ENCODE data around the gene SOX10. TPM values are rescaled to one million over a fixed set of nuclear protein-coding genes. Genes with fewer than 3 reads are reported as not detected.

Gene SOX10
- polyA plus RNA-seq, 3 donors, result not detected

DNA sequence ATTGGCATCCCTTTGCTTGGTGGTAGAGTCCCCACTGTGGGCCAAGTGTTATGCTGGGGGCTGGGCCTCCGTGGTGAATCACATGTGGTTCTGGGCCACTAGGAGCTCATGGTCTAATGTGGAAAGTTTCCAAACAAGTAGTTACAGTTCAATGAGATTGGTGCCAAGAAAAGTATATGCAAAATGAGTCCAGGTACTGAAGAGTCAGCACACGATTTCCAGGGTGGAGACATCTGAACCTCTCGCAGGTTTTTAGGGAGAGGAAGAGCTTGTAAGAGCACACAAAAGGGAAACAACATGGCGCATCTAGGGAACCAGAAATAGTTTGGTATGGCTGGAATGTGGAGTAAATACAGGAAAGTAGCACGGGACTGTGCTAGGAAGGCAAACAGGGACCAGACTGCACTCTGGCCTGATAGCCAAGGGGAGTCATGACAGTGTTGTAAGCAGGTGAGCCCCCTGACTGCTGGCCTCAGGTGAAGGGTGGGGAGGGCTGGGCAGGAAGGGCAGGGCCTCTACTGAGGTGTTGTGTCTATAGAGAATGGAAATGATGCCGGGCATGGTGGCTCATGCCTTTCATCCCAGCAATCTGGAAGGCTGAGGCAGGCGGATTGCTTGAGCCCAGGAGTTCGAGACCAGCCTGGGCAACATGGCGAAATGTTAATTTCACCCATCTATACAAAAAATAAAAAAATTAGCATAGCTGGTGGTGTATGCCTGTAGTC is 18.3 kb downstream of the SOX10 start:
- H3K9me3 ChIP-seq (replicated peaks in 1 of 2; ENCODE audit: control insufficient read depth in 1 of 2, insufficient read depth in 1 of 2, low read length in 2 of 2), result no peaks in the 10 kb centered on the region
- 94% methylated on average over 5 of the region's 9 CpGs for WGBS (ENCODE audit: insufficient coverage)
- peaks cover 7% of the 10 kb centered on the region for H4K20me1 ChIP-seq (ENCODE audit: insufficient read depth, low read length)
- H3K4me1 ChIP-seq (ENCODE audit: control insufficient read depth in 1 of 2, insufficient read depth in 2 of 2, low read length in 2 of 2), result no peaks in the 10 kb centered on the region
- intact Hi-C loops (cut with micrococcal nuclease), result loop anchor here (5.0 to 10.0 kb wide), 2 partner anchors 149 to 151 kb away; no protein-coding TSS in a partner anchor
- Mint-ChIP-seq H3K36me3 (peaks cover 53 to 63% of the 10 kb centered on the region in 2 donors), H3K27me3 (ENCODE audit: low read depth in 3 of 3) (peaks cover 0 to 1% (median 0%) of the 10 kb centered on the region in 3 donors), H3K9me3 (no peaks in the 10 kb centered on the region), H3K4me3 (no peak overlapping the region), H3K27ac (no peak overlapping the region), H3K4me1 (no peaks in the 10 kb centered on the region)
- DNase-seq, result no peak
- H3K27ac ChIP-seq (ENCODE audit: low read depth in 1 of 2, low read length in 2 of 2), result no peak overlapping the region
- H3K27me3 ChIP-seq (ENCODE audit: control insufficient read depth in 2 of 2, insufficient read depth in 2 of 2, low read length in 2 of 2), result no peaks in the 10 kb centered on the region
- TF ChIP-seq, protein P1, sequence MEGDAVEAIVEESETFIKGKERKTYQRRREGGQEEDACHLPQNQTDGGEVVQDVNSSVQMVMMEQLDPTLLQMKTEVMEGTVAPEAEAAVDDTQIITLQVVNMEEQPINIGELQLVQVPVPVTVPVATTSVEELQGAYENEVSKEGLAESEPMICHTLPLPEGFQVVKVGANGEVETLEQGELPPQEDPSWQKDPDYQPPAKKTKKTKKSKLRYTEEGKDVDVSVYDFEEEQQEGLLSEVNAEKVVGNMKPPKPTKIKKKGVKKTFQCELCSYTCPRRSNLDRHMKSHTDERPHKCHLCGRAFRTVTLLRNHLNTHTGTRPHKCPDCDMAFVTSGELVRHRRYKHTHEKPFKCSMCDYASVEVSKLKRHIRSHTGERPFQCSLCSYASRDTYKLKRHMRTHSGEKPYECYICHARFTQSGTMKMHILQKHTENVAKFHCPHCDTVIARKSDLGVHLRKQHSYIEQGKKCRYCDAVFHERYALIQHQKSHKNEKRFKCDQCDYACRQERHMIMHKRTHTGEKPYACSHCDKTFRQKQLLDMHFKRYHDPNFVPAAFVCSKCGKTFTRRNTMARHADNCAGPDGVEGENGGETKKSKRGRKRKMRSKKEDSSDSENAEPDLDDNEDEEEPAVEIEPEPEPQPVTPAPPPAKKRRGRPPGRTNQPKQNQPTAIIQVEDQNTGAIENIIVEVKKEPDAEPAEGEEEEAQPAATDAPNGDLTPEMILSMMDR (IDR thresholded peaks at IDR 0.05), result no peak
- no peak overlapping the region for H3K4me3 ChIP-seq (replicated peaks in 1 of 3; ENCODE audit: low read depth in 2 of 3, low read length in 3 of 3)
- no peak overlapping the region for H3K9ac ChIP-seq (ENCODE audit: insufficient read depth, low read length, poor library complexity, severe bottlenecking)
- no peak overlapping the region for H3K4me2 ChIP-seq (replicated peaks; ENCODE audit: extremely low read depth, low read length, poor library complexity, severe bottlenecking)
- no peaks in the 10 kb centered on the region for H3K79me2 ChIP-seq (ENCODE audit: insufficient read depth, low read length)
- H3K36me3 ChIP-seq (replicated peaks in 1 of 2; ENCODE audit: control insufficient read depth in 1 of 2, insufficient read depth in 2 of 2, low read length in 2 of 2), result peaks cover 51 to 74% of the 10 kb centered on the region in 2 donors
- H2AFZ ChIP-seq (ENCODE audit: insufficient read depth, low read depth, low read length, poor library complexity, severe bottlenecking), result no peak overlapping the region

DNA sequence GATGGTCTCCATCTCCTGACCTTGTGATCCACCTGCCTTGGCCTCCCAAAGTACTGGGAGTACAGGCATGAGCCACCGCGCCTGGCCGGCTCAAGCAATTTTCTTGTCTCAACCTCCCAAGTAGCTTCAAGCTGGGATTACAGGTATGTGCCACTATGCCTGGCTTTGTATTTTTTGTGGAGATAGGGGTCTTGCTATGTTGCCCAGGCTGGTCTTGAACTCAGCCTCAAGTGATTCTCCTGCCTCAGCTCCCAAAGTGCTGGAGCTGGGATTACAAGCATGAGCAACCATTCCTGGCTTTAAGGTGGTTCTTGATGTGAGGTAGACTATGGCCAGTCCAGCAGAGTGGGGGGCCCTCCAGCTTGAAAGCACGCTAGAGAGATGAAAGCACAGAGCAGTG is 23.3 kb downstream of the SOX10 start:
- Histone ChIP-seq H3K79me2 (ENCODE audit: insufficient read depth, low read length) (no peaks in the 10 kb centered on the region), H3K9ac (ENCODE audit: insufficient read depth, low read length, poor library complexity, severe bottlenecking) (no peak overlapping the region), H3K27me3 (ENCODE audit: control insufficient read depth in 2 of 2, insufficient read depth in 2 of 2, low read length in 2 of 2) (no peaks in the 10 kb centered on the region), H2AFZ (ENCODE audit: insufficient read depth, low read depth, low read length, poor library complexity, severe bottlenecking) (no peak overlapping the region), H3K27ac (ENCODE audit: low read depth in 1 of 2, low read length in 2 of 2) (no peak overlapping the region), H3K9me3 (replicated peaks in 1 of 2; ENCODE audit: control insufficient read depth in 1 of 2, insufficient read depth in 1 of 2, low read length in 2 of 2) (no peaks in the 10 kb centered on the region), H3K36me3 (replicated peaks in 1 of 2; ENCODE audit: control insufficient read depth in 1 of 2, insufficient read depth in 2 of 2, low read length in 2 of 2) (peaks cover 64 to 85% of the 10 kb centered on the region in 2 donors), H3K4me1 (ENCODE audit: control insufficient read depth in 1 of 2, insufficient read depth in 2 of 2, low read length in 2 of 2) (no peaks in the 10 kb centered on the region), H4K20me1 (ENCODE audit: insufficient read depth, low read length) (peaks cover 7% of the 10 kb centered on the region), H3K4me2 (replicated peaks; ENCODE audit: extremely low read depth, low read length, poor library complexity, severe bottlenecking) (no peak overlapping the region), H3K4me3 (replicated peaks in 1 of 3; ENCODE audit: low read depth in 2 of 3, low read length in 3 of 3) (no peak overlapping the region)
- intact Hi-C loops (cut with micrococcal nuclease), result loop anchor here in 1 of 2 donors (10.0 kb wide), 1 partner anchor 146 kb away; no protein-coding TSS in a partner anchor
- Mint-ChIP-seq H3K4me1 (no peaks in the 10 kb centered on the region), H3K4me3 (no peak overlapping the region), H3K27me3 (ENCODE audit: low read depth in 3 of 3) (peaks cover 0 to 1% (median 0%) of the 10 kb centered on the region in 3 donors), H3K27ac (peak overlapping the region in 2 of 7 donors; percentile 4 to 34), H3K36me3 (peaks cover 60 to 83% of the 10 kb centered on the region in 2 donors), H3K9me3 (peaks cover 0 to 3% (median 0%) of the 10 kb centered on the region in 7 donors)
- no peak for DNase-seq
- TF ChIP-seq, protein P1 (IDR thresholded peaks at IDR 0.05), result no peak
- no CpG with 5 or more reads among the region's 4 CpGs for WGBS (ENCODE audit: insufficient coverage)

Measured in CD14-positive monocyte (primary cell).